ENCODE data around the gene ADGRV1.

DNA sequence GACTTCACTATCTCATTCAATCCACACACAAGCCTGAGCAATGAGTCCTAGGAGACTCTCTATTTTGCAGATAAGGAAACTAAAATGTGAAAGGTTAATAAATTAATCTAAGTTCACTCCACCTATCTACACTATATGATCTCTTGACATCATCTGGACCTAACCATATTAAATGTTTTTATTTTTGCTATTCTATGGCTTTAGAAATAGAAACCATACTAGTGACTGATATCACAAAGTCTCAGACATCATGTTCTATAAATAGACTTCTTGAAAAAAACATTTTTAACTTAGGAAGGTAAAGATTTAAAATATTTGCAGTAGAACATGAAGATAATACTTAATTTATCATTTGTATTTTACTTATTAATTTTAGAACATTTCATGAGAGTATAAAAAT is 9.4 kb upstream of the ADGRV1 start:
- TF ChIP-seq CTCF (IDR thresholded peaks at IDR 0.05; ENCODE audit: poor library complexity, severe bottlenecking) (no peak), EZH2 (IDR thresholded peaks at IDR 0.05; ENCODE audit: borderline replicate concordance, insufficient read depth, low read length, poor library complexity, severe bottlenecking) (no peak), EP300 (conservative IDR thresholded peaks at IDR 0.05; ENCODE audit: poor library complexity, severe bottlenecking) (no peak), POLR2AphosphoS5 (IDR thresholded peaks at IDR 0.05) (no peak), TAF1 (IDR thresholded peaks at IDR 0.05; ENCODE audit: low read depth) (no peak)
- TF ChIP-seq, protein P1, sequence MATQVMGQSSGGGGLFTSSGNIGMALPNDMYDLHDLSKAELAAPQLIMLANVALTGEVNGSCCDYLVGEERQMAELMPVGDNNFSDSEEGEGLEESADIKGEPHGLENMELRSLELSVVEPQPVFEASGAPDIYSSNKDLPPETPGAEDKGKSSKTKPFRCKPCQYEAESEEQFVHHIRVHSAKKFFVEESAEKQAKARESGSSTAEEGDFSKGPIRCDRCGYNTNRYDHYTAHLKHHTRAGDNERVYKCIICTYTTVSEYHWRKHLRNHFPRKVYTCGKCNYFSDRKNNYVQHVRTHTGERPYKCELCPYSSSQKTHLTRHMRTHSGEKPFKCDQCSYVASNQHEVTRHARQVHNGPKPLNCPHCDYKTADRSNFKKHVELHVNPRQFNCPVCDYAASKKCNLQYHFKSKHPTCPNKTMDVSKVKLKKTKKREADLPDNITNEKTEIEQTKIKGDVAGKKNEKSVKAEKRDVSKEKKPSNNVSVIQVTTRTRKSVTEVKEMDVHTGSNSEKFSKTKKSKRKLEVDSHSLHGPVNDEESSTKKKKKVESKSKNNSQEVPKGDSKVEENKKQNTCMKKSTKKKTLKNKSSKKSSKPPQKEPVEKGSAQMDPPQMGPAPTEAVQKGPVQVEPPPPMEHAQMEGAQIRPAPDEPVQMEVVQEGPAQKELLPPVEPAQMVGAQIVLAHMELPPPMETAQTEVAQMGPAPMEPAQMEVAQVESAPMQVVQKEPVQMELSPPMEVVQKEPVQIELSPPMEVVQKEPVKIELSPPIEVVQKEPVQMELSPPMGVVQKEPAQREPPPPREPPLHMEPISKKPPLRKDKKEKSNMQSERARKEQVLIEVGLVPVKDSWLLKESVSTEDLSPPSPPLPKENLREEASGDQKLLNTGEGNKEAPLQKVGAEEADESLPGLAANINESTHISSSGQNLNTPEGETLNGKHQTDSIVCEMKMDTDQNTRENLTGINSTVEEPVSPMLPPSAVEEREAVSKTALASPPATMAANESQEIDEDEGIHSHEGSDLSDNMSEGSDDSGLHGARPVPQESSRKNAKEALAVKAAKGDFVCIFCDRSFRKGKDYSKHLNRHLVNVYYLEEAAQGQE (IDR thresholded peaks at IDR 0.05; ENCODE audit: borderline replicate concordance), result no peak

Data from neural cell (in vitro differentiated cells).